Inflammatory macrophage treated with lipopolysaccharide for 1 hour (primary cell): ENCODE results near the gene KAT2A.
A peak's percentile ranks its signal among the peaks of the same experiment; 100 is the strongest.
"Not testable (repeated sequence)": the region's sequence is repeated elsewhere in the genome, so short reads cannot be mapped to it uniquely, and the experiment has no call there.

Experiments
- DNase-seq, 2 donors: peaks; one replicate each; pipeline ENCODE4 v3.0.0-alpha.2; 2020 to 2022

The KAT2A gene

GRCh38 chr17:42120770-42121769 is at the start of gene KAT2A:
KAT2A (minus strand) TSS chr17:42121367; CDS start chr17:42121304, 63 bp downstream.
- peak; percentile 70 to 84 for DNase-seq

- DNase-seq = no peak
Observed at GRCh38 chr17:42169351-42169750, 48.2 kb upstream of the KAT2A start.

DNA sequence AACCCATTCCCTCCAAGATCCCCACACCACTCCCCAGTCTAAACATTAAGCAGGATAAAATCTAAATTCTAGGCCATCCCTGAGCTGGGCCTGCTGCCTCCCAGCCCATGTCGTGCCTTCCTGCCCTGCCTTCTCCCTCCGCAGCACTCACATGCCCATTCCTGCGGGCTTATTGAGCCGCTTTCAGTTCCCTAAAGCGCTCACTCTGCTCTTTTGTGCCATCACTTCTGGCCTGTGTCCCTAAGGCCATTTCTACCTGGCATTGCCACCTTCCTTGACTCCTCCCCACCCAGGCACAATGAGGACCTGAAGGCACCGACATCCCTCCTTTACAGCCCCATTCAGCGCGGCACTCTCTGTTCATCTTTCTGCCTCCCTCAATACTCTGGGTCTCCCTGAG is 46.6 kb upstream of the KAT2A start:
- DNase-seq = peak in 1 of 2 donors; percentile 17

GRCh38 chr17:42166196-42166763 is 45.1 kb upstream of the KAT2A start:
- no peak for DNase-seq

GRCh38 chr17:42165751-42166150 is 44.6 kb upstream of the KAT2A start:
- DNase-seq = no peak

DNA sequence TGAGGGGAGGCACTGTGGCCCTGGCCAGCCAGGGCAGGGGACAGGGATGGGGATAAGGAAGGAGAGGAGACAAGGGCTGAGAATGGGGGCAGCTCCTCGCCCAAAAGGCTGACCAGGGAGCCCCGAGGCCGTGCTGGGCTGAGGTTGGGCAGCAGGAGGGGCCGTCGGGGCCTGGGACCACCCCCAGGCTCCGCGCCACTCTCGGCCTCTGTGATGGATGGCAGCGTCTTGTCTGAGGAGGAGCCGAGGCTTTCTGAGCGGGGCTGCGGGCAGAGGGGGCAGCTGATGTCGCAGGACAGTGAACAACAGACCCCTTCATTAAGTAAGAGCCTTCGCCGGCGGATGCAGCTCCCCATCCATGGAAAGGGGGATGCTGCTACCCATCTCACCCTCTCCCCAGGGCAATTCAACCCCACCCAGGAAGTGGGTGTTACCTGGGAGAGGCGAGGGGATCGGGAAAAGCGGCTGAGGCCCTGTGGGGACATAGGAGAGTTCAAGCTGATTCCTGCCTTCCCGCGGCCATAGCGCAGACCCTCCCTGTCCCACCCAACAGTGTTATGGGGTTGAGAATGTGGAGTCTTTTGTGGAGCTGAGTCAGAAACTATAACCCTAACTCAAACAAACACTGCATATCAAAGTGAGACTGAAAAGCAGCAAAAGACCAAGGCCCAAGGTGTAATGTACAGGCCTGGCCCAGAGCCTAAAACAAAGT is 42.7 kb upstream of the KAT2A start:
- DNase-seq = no peak

GRCh38 chr17:42163113-42163512 is 41.9 kb upstream of the KAT2A start:
- DNase-seq = peak in 1 of 2 donors; percentile 46

GRCh38 chr17:42160531-42160910 is 39.4 kb upstream of the KAT2A start:
- no peak for DNase-seq

GRCh38 chr17:42159796-42160530 is 38.8 kb upstream of the KAT2A start:
- DNase-seq = no peak

GRCh38 chr17:42155614-42156045 is 34.5 kb upstream of the KAT2A start:
- no peak for DNase-seq

DNA sequence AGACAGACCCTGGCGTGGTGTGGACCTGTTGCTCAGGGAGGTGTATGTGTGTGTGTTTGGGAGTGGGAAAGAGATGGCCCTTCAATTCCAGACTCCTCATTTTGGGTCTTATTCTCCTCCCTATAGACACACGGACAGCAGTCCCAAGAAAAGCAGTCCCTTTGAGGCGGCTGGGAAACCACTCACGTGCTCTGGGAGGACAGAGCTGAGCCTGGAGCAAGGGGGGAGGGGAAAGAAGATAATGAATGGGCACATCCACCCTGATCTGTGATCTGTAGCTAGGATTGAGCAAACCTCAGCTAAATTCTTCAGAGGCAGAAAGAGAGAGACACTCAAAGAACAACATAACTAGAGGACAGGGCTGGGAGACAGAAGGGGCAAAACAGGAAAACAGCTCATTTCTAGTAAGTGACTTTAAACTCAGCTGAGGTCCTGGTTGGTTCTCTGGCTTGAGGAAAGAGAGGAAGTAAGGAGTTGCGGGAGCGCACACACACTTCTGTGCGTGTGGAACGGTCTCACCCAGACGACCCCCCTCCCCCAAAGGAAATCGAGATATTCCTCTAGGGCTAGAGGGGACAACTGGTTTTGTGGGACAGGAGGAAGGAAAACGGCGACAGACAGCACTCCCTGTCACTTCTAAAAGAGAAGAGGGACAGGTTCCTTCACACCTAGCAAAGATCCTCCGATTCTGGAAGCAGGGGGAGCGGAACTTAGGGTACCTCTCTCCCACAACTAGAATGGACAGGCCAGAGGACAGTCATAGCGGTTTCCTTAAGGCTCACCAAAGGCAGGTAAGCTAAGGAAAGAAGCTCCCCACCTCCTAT is 33.0 kb upstream of the KAT2A start:
- peak; percentile 13 to 22 for DNase-seq

- no peak for DNase-seq
Observed at GRCh38 chr17:42146911-42147607, 25.9 kb upstream of the KAT2A start.

DNA sequence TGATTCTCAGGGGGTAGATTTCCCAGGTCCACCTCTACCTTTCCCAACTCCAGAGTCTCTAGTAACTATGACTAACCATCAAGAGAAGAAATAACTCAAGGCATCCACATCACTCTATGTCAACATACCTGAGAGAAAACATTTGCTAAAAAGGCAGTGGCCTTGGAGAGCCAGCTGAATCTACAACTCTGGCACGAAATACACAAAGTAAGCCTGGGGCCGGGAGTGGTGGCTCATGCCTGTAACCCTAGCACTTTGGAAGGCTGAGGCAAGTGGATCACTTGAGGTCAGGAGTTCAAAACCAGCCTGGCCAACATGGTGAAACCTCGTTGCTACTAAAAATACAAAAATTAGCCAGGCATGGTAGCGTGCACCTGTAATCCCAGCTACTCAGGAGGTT is 22.0 kb upstream of the KAT2A start:
- DNase-seq = not testable (repeated sequence)

DNA sequence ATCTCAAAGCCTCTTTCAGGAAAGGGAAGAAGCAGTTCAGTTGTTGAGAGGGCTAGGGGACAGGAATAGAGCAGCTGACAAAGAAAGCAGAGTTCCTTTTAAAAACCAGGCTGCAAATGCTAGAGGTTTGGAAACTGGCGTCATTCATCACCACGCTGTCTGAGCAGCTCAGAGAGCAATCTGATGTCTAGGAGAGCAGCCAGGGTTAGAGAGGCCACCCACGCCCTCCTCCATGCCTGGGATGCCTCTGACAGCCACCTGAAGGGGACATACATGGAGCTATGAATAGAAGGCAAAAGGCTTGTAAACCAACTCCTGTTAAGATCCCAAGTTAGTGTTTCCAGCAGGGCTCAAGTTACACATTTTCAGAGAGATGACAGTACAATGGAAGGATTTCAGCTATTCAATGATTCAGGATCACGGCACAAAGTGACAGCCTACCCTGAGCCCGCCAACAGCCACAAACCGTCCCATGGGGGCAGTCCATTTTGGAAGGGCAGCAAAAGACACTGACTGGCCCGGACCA is 21.3 kb upstream of the KAT2A start:
- DNase-seq = no peak

- DNase-seq = no peak
Observed at GRCh38 chr17:42141382-42141781, 20.2 kb upstream of the KAT2A start.

DNA sequence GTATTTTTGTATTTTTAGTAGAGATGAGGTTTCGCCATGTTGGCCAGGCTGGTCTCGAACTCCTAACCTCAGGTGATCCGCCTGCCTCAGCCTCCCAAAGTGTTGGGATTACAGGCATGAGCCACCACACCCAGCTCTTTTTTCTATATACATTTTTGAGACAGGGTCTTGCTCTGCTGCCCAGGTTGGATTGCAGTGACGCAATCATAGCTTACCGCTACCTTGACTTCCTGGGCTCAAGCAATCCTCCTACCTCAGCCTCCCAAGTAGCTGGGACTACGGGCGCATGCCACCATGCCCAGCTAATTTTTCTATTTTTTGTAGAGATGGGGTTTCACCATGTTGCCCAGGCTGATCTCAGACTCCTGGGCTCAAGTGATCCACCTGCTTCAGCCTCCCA is 19.5 kb upstream of the KAT2A start:
- not testable (repeated sequence) for DNase-seq

DNA sequence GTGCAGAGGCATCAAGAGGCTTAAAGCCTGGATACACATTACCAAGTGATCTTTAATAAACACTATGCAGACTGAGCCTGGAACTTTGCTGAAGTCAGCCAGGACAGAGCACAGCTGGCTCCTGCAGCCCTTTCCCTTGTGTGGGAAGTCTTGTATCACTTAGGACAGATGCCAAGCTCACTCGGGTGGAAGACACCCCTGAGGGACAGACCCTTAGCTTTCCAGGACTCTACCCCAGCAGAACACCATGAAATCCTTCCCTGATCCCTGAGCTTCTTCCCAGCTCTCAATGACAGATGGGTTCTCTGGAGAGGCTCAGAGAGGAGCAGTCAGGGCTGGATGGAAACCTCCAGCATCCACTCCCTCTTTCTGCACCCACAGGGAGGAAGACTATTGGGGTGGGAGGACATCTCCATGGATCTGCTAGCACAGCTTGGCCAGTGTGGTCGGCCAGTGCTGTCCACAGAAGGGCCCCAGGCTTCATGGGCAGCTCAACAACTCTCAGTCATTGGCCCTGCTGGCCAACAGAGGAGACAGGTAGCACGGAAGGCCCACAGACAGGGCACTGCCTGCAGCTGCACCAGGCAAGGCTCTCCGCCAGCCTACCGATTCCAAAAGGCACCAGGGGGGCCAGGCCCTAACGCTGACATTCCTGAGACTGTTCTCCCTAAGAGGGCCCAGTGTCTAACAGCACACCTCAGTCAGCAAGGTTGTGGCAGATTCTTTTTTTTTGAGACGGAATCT is 17.8 kb upstream of the KAT2A start:
- DNase-seq = no peak

DNA sequence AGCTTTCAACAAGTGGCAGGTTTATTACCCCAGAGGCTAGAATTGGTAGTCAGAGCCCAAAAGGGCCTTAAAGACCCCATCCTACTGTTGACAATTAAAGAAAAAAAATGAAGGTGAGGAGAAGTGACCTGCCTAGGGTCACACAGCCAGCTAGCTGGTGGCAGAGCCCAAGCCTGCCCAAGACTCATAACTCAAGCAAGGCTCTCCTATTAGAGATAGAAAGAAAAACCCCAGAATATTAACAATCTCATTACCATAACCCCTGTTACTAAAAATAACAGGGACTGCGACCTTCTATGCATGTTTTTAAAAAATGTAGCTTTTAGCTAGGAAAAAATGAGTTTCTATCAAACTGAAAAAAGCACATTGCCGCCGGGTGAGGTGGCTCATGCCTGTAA is 15.5 kb upstream of the KAT2A start:
- DNase-seq = no peak

GRCh38 chr17:42135664-42136653 is 14.8 kb upstream of the KAT2A start:
- DNase-seq = peak; percentile 78 to 87
